Esophagus squamous epithelium (tissue), 4 donors: ENCODE results near the gene NAGLU.

Experiments used
- POLR2A ChIP-seq, 4 donors: fragments of 450-650 bp; IDR thresholded peaks; one replicate each; pipeline ENCODE4 v1.6.1; 2017; ENCODE audit warnings: antibody characterized with exemption in 4 of 4, mild to moderate bottlenecking in 4 of 4, moderate library complexity in 3 of 4
- TF ChIP-seq, protein P1 (sequence below), 6 experiments: fragments of 450-650 bp in 4 of 6; fragments of 200-600 bp in 2 of 6; sonication (generic) in 2 of 6; IDR thresholded peaks; one replicate each; pipeline ENCODE4 v1.5.1; 2016 to 2019; ENCODE audit warnings: antibody characterized with exemption in 6 of 6, mild to moderate bottlenecking in 4 of 6, moderate library complexity in 4 of 6

DNA sequence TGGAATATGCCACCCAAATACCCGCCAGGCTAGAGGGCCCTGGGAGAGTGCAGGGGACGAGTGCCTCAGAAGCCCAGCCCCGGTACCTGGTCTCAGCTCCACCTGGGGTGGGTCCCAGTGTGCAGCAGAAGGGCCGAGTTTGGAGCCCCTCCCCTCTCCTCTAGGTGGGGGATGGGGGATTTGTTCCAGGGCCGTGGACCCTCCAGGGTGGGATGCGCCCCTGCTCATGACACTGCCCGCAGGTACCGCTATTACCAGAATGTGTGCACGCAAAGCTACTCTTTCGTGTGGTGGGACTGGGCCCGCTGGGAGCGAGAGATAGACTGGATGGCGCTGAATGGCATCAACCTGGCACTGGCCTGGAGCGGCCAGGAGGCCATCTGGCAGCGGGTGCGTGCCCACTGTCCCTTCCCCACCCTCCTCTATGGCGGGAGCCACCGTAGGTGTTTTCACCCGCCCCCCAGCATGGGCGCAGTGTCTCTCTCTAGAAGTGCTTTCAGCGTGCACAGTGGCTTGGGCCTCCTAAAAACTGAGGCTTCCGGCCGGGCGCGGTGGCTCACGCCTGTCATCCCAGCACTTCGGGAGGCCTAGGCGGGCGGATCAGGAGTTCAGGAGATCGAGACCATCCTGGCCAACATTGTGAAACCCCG is 1.2 kb downstream of the NAGLU start:
- no peak for TF ChIP-seq POLR2A (IDR thresholded peaks at IDR 0.05)
- TF ChIP-seq, protein P1, sequence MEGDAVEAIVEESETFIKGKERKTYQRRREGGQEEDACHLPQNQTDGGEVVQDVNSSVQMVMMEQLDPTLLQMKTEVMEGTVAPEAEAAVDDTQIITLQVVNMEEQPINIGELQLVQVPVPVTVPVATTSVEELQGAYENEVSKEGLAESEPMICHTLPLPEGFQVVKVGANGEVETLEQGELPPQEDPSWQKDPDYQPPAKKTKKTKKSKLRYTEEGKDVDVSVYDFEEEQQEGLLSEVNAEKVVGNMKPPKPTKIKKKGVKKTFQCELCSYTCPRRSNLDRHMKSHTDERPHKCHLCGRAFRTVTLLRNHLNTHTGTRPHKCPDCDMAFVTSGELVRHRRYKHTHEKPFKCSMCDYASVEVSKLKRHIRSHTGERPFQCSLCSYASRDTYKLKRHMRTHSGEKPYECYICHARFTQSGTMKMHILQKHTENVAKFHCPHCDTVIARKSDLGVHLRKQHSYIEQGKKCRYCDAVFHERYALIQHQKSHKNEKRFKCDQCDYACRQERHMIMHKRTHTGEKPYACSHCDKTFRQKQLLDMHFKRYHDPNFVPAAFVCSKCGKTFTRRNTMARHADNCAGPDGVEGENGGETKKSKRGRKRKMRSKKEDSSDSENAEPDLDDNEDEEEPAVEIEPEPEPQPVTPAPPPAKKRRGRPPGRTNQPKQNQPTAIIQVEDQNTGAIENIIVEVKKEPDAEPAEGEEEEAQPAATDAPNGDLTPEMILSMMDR (IDR thresholded peaks at IDR 0.05): no peak
